Measurements from ENCODE around the gene GSE1.

GRCh38 chr16:85710732-85711131 is 97.6 kb downstream of the GSE1 start:
- no peak for TF ChIP-seq POLR2A (IDR thresholded peaks at IDR 0.05; ENCODE audit: low read depth, low read length)
- TF ChIP-seq POLR2AphosphoS5 (IDR thresholded peaks at IDR 0.05; ENCODE audit: low read depth, low read length), result no peak
- TF ChIP-seq TAF1 (IDR thresholded peaks at IDR 0.05; ENCODE audit: borderline replicate concordance, low read depth, low read length), result no peak

Data from GM12892 (cell line).